Breast epithelium (tissue), 3 donors: ENCODE results near the gene MAPKAP1.

ENCODE experiments used
- POLR2A ChIP-seq: fragments of 450-650 bp; IDR thresholded peaks from one replicate; pipeline ENCODE4 v1.6.1; 2016; ENCODE audit warnings: antibody characterized with exemption, mild to moderate bottlenecking, moderate library complexity
- TF ChIP-seq, protein P1 (sequence below), 3 donors: fragments of 450-650 bp; IDR thresholded peaks; one replicate each; pipeline ENCODE4 v1.5.1; 2016 to 2017; ENCODE audit warnings: antibody characterized with exemption in 3 of 3, mild to moderate bottlenecking in 3 of 3, moderate library complexity in 3 of 3

DNA sequence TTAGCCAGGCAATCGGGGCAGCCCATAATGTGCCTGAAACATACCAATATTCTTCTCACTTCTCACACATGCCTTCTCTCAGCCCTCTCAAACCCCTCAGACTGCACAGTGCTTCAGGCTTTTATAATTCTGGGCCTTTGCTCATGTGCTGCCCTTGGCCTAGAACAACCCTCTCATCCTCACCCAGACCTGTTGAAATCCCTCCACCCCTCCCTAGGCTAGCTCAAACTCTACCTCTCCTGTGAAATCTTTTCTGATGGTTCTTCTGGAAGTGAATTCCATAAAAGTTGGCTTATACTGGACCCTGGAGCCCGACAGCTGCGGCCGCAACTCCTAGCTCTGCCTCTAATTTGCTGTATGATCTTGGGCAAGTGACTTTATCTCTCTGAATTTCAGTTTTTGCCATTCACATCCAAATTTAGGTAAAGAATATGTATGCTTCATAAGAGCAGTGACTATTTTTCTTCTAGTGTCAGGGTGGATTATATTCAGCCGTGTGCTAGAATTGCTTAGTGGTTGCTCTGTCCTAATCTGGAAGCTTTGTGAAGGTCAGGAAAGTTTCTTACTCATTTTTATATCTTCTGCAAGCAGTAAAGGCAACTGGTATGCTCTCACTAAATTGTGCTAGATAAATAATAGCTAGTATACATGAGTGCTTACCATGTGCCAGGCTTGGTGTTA lies 221.4 kb downstream of the MAPKAP1 start:
- TF ChIP-seq POLR2A, result no peak
- TF ChIP-seq, protein P1, sequence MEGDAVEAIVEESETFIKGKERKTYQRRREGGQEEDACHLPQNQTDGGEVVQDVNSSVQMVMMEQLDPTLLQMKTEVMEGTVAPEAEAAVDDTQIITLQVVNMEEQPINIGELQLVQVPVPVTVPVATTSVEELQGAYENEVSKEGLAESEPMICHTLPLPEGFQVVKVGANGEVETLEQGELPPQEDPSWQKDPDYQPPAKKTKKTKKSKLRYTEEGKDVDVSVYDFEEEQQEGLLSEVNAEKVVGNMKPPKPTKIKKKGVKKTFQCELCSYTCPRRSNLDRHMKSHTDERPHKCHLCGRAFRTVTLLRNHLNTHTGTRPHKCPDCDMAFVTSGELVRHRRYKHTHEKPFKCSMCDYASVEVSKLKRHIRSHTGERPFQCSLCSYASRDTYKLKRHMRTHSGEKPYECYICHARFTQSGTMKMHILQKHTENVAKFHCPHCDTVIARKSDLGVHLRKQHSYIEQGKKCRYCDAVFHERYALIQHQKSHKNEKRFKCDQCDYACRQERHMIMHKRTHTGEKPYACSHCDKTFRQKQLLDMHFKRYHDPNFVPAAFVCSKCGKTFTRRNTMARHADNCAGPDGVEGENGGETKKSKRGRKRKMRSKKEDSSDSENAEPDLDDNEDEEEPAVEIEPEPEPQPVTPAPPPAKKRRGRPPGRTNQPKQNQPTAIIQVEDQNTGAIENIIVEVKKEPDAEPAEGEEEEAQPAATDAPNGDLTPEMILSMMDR (IDR thresholded peaks at IDR 0.05), result no peak
